OCI-LY3 (cell line): ENCODE data around the gene BRI3.

Source experiments
- EZH2phosphoT487 ChIP-seq: fragments of 200-600 bp; shearing (Covaris generic); IDR thresholded peaks from 2 replicates; pipeline ENCODE4 v1.6.1; 2018; ENCODE audit warnings: antibody characterized with exemption, mixed run types, low read depth
- TF ChIP-seq, protein P1 (sequence below): fragments of 200-600, 300-600 bp; sonication (generic); IDR thresholded peaks from 2 replicates; pipeline ENCODE4 v1.5.1; 2014; ENCODE audit warnings: antibody characterized with exemption, low read length, low read depth

DNA sequence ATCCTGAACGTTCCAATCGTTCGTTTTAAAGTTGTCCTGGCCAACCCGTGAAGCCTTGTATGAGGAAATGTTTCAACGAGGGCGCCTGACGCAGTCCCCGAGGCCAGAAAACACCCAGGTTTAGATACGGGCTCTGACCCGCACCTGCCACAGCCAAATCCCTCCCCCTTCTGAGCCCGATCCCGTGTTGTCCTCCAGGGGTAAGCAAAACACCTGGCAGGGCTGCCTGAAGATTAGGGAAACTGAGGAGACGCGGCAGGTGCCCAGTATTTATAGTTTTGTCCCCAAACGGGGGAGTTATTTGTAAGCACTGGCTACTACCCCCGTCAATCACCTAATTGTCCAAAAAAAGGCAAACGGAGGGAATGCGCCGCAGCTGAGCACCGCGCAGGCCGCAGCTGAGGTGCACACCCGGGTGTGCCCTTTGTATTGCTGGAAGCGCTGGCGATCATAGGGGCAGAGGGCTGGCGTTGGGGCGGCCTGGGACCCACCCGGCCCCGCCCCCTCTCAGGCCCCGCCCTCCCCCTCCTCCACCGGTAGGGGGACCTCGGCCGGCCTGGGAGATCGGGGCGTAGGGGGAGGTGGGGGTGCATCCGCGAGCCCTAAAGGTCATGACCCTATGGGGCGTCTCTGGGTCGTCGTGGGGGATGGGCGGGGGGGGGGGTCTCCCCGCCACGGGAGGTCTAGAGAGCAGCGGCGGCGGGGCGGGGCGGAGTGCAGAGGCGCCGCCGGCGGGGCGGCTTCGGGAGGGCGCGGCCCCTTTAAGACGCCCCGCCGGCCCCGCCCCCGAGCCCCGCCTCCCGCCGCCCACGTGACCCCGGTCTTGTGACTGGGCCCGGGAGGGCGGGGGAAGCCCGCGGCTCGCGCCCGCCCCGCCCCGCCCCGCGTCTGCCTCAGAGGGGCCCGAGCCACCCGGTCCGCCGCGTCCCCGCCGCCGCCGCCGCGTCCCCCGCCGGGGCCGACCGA lies at the start of gene BRI3:
- TF ChIP-seq, protein P1, sequence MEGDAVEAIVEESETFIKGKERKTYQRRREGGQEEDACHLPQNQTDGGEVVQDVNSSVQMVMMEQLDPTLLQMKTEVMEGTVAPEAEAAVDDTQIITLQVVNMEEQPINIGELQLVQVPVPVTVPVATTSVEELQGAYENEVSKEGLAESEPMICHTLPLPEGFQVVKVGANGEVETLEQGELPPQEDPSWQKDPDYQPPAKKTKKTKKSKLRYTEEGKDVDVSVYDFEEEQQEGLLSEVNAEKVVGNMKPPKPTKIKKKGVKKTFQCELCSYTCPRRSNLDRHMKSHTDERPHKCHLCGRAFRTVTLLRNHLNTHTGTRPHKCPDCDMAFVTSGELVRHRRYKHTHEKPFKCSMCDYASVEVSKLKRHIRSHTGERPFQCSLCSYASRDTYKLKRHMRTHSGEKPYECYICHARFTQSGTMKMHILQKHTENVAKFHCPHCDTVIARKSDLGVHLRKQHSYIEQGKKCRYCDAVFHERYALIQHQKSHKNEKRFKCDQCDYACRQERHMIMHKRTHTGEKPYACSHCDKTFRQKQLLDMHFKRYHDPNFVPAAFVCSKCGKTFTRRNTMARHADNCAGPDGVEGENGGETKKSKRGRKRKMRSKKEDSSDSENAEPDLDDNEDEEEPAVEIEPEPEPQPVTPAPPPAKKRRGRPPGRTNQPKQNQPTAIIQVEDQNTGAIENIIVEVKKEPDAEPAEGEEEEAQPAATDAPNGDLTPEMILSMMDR, result no peak
- TF ChIP-seq EZH2phosphoT487, result no peak
